Anterior cingulate cortex (tissue), 58 donors: Measurements from ENCODE around the gene KCNQ2.
A peak's percentile ranks its signal among the peaks of the same experiment; 100 is the strongest.

Experiments used
- DNase-seq, 58 donors: peaks; one replicate each; lab custom pipeline; 2025; lab: John Stamatoyannopoulos, UW

Gene KCNQ2

DNA sequence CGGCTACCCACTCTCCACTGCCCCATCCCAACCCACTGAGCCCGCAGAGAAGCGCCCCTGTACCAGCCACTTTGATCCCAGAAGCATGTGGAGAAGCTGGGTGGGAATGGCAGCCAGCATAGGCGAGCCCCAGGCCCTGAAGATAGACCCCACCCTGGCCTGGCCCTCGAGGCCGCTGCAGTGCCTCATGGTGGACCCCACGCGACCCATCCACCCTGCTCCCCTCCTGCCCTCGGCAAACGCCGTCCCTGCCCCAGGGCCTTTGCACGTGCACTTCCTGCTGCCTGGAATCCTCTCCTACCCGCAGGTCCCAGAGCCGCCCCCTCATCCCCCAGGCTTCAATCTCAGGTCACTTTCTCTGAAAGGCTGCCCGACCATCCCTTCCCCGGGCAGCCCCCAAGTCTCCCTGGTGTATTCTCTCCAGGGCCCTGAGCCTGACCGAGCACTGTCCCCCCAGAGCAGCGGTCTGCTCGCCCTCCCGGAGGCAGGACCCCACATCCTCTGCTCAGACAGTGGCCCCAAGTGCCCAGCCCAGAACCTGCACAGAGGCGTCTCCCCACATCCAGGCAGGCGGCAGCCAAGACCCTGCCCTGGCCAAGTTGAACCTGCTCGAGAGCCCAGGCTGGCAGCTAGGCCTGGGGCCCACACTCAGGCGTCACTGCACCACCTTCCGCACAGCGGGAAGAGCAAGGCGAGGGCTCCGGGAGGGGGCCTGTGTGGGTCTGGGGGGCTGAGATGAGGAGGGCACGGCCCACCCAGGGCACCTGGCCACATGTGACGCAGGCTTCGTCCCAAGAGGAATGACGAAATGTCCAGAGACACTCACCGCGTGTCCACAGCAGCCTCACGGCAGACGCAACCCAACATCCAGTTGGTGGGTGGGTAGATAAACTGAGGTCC is 14.0 kb downstream of the KCNQ2 start:
- no peak for DNase-seq

- DNase-seq = peak in 41 of 58 donors; percentile 7 to 85 (median 54)
These were observed 14.7 kb downstream of the KCNQ2 start for GRCh38 chr20:63457737-63458136.

DNA sequence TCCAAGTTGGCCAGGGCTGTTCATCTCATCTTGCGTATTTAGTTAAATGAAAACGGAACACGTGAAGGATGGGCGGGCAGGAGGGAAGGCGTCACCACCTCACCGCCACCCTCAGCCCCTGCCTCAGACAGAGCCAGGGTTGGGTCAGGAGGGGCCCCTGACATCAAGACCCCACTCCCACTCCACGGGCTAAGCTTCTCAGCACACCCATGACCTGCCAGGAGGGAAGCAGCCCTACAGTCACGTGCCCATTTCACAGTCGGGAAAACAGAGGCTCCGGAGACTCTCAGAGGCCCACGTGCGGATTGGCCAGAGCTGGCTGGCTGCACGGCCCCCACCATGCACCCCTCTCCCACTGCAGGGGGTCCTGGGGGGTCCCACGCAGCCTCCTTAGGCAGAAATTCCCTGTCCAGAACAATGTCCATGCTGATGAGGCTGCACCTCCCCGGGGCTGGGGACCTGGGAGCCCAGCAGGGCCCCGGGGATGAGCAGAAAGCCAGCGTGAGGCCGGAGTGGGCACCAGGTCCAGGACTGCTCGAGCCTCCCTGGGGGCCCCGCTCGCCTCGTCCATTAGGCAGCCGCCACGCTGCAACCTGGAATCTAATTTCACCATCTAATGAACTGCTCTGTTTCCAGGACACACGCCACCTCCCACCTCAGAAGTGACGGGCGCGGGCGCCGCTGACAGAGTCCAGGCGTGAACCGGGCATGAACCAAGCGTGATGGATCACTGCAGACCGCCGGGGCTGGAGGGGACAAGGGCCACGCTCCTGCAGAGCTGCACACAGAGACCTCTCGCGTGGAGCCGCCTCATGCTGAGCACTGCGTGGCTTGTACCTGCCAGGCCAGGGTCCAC is 15.8 kb downstream of the KCNQ2 start:
- DNase-seq = no peak

- DNase-seq = no peak
These were observed 16.9 kb downstream of the KCNQ2 start for GRCh38 chr20:63455568-63455859.

DNA sequence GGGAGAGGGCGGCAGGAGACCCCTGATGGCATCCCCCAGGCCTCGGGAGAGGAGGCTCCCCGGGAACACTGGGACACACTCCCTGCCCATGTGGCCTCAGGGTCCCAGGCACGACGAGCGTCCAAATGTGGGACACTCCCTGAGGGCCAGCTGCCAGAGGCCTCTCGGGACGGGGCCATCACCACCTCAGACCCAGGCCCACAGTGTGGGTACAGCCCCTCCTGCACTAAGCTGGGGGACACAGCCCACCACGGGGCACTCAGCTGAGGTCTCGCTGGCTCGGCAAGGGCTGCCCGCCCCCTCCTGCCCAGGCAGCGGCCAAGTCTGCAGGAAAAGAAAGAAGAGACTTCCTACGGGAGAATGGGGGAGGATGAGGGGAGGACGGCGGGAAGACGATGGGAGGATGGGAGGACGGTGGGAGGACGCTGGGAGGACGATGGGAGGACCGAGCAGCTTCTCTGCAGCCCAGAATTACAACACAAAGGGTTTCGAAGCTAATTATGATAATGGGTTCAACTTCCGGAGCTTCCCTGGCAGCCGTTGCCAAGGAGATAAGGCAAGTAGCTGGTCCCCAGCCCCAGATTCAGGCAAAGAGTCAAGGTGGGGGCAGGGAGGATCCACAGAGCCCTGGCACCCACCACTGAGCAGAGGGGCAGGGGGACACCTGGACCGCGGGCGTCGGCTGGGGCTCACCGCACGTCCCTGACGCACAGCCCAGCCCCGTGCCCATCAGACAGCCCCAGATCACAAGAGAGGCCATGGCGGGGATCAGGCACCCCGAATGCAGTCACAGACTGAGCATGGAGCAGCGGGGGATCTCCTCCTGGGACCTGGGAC is 17.5 kb downstream of the KCNQ2 start:
- DNase-seq = peak in 14 of 58 donors; percentile 24 to 55 (median 42)

DNA sequence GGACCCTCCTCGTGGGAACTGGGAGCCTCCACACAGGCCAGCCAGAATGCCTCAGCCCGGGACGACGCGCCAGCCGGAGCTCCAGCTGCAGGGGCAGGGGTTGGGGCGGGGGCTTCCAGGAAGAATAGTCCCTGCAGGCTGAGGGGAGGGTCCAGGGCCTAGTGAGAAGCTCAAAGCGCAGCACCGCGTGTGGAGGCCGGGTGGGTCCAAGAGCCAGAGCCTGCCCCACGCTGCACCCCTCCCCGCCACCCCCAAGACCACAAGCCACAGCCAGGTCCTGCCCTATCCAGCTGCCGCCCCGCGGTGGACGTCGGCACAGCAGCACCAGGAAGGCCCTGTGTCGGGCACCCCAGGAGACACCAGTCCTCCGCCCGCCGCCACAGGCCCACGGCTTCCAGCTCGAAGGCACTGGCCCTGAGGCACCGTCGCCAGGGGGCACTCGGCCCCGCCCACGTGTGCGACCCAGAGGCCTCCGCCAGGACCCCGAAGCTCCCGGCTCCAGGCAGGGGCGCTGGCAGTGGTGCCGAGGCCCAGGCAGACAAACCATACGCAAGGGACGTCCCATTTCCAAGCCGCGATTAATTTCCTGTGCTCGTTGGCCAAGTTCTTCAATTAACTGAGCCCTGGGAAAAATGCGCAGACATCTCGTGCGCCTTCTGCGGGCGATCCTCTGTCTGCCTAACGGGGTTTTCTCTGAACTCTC is 19.5 kb downstream of the KCNQ2 start:
- no peak for DNase-seq

- DNase-seq = no peak
These were observed 20.1 kb downstream of the KCNQ2 start for GRCh38 chr20:63452341-63452740.

DNA sequence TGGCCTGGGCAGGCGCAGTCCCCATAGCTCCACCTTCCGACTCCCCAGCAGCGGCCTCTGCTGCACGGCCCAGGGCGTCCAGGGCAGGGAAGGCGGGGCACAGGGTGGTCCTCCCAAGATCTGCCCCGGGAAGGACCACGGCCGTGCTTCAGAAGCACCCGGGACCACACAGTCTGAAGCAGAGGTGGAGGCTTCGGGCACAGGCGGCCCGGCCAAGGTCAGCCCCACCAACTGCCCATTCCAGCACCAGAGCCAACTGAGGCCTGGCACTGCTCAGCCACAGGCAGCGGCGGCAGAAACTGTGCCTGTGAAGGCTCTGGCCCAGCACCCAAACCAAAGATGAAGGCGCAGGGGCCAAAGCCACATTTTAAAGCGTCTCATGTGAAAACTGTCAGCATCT is 20.6 kb downstream of the KCNQ2 start:
- no peak for DNase-seq

- no peak for DNase-seq
These were observed 22.4 kb downstream of the KCNQ2 start for GRCh38 chr20:63449796-63450730.

DNA sequence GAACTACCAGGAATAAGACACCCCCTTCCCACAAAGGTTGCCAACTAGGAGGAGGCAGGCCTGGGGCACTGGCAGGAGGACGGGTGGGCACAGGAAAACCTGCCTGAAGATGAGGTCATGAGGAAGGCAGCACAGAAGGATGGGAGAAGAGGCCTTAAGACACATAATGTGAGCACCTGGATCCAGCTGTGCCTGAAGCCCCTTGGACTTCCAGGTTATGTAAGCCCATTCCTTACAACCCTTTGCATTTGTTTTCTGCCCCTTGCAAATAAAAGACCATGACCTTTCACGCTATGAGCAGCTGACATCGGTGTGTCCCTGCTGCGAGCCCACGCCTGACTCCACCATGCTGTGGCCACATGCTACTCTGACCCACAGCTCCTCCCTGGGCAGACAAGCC is 23.4 kb downstream of the KCNQ2 start:
- DNase-seq = no peak

GRCh38 chr20:63448031-63448430 is 24.4 kb downstream of the KCNQ2 start:
- DNase-seq = peak in 10 of 58 donors; percentile 16 to 71 (median 28)

GRCh38 chr20:63447320-63447719 is 25.1 kb downstream of the KCNQ2 start:
- DNase-seq = no peak

DNA sequence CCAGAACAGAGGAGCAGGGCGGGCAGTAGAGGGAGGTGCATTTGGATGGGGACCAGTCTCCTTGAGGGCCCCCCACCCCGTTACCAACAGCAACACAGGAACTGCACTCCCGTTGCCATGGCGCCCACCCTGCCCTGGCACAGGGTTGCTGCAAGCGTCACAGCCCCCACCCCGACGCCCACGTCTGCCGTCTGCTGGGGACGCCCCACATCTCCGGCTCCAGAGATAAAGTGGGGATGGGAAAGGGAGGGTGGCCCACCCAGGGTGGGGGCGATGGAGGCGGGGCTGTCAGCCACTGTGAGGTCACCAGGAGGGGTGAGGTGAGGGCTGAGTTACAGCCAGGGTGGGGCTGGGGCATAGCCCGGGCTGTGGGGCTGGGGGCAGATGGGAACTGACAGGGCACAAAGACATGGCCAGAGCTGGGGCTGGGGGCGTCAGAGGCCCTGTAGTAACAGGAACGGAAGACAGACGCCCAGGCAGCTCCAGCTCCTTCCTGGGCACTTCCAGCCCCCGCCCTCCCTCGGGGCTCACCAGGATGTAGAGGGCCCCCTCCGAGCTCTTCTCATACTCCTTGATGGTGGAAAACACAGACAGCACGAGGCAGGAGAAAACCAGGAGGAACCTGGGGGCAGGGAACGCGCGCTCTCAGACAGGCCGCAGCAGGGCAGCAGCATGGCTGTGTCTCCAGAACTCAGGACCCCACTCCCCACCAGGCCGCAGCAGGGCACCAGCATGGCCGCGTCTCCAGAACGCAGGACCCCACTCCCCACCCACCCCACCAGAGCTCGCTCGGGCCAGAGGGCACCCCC is 26.0 kb downstream of the KCNQ2 start:
- DNase-seq = peak in 33 of 58 donors; percentile 18 to 75 (median 48)

- DNase-seq = peak in 1 of 58 donors; percentile 30
These were observed 27.2 kb downstream of the KCNQ2 start for GRCh38 chr20:63445075-63445734.

GRCh38 chr20:63444548-63444947 is 27.9 kb downstream of the KCNQ2 start:
- DNase-seq = no peak

DNA sequence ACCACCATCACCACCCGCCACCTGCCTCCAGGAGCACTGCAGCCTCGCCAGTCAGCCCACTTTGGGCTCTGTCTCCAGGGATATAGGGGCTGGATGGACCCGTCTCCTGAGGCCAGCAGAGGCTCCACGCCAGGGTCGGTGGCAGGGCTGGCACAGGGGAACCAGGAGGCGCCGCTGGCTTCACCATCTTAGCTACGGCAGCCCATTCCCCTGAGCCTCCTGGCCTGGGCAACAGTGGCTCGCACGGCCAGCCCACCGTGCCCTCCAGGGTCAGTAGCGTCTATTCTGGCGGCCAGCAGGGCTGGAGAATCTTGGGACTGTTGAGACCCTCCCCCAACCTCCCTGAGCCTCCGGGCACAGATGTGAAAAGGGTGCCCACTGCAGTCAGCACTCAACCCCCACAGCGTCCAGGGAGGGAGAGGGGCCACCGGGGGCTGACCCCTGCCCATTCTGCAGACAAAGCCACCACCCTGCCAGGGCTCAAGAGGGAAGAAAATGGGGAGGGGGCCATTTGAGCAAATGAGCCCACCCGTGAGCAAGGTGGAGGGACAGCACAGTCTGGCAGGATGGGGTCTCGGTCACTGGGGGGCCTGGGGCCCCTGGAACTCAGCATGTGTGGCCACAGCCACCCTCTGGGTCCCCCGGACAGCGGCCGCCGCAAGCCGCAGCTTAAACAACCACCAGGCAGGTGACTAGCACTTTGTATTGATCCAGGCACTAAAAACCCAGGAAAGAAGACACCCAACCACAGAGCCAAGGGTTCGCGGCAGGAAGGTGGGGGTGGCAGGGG is 28.7 kb downstream of the KCNQ2 start:
- DNase-seq = no peak

GRCh38 chr20:63442100-63442493 is 30.4 kb downstream of the KCNQ2 start:
- peak in 41 of 58 donors; percentile 7 to 83 (median 43) for DNase-seq
